Measurements from ENCODE around the gene SNX25.
"Not testable (repeated sequence)": the region's sequence is repeated elsewhere in the genome, so short reads cannot be mapped to it uniquely, and the experiment has no call there.

SNX25 gene

GRCh38 chr4:185205073-185205472 is 4.3 kb upstream of the SNX25 start:
- DNase-seq (ENCODE audit: low spot score), result not testable (repeated sequence)

- no peak for DNase-seq (ENCODE audit: low spot score)
These were observed 3.6 kb upstream of the SNX25 start for GRCh38 chr4:185205697-185206342.

- DNase-seq (ENCODE audit: low spot score), result no peak
These were observed 1.9 kb upstream of the SNX25 start for GRCh38 chr4:185207466-185207865.

GRCh38 chr4:185209852-185210101 is 379 bp downstream of the SNX25 start:
- DNase-seq (ENCODE audit: low spot score), result not testable (repeated sequence)

GRCh38 chr4:185210102-185210981 is 944 bp downstream of the SNX25 start:
- peak; percentile 43 for DNase-seq (ENCODE audit: low spot score)

GRCh38 chr4:185211035-185211434 is 1.6 kb downstream of the SNX25 start:
- DNase-seq (ENCODE audit: low spot score), result peak; percentile 12

GRCh38 chr4:185211641-185212040 is 2.2 kb downstream of the SNX25 start:
- DNase-seq (ENCODE audit: low spot score), result no peak

GRCh38 chr4:185212581-185212980 is 3.2 kb downstream of the SNX25 start:
- no peak for DNase-seq (ENCODE audit: low spot score)

- DNase-seq (ENCODE audit: low spot score), result no peak
These were observed 4.5 kb downstream of the SNX25 start for GRCh38 chr4:185213877-185214276.

- DNase-seq (ENCODE audit: low spot score), result no peak
These were observed 5.9 kb downstream of the SNX25 start for GRCh38 chr4:185215261-185215660.

GRCh38 chr4:185217408-185217975 is 8.1 kb downstream of the SNX25 start:
- DNase-seq (ENCODE audit: low spot score), result no peak

GRCh38 chr4:185218312-185218711 is 8.9 kb downstream of the SNX25 start:
- no peak for DNase-seq (ENCODE audit: low spot score)

GRCh38 chr4:185219551-185220344 is 10.3 kb downstream of the SNX25 start:
- DNase-seq (ENCODE audit: low spot score), result no peak

- no peak for DNase-seq (ENCODE audit: low spot score)
These were observed 12.1 kb downstream of the SNX25 start for GRCh38 chr4:185221491-185221890.

- no peak for DNase-seq (ENCODE audit: low spot score)
These were observed 12.5 kb downstream of the SNX25 start for GRCh38 chr4:185221912-185222311.

- no peak for DNase-seq (ENCODE audit: low spot score)
These were observed 13.2 kb downstream of the SNX25 start for GRCh38 chr4:185222598-185222997.

GRCh38 chr4:185224597-185224996 is 15.2 kb downstream of the SNX25 start:
- no peak for DNase-seq (ENCODE audit: low spot score)

GRCh38 chr4:185225940-185226339 is 16.5 kb downstream of the SNX25 start:
- no peak for DNase-seq (ENCODE audit: low spot score)

GRCh38 chr4:185227131-185227551 is 17.7 kb downstream of the SNX25 start:
- DNase-seq (ENCODE audit: low spot score), result no peak

- DNase-seq (ENCODE audit: low spot score), result no peak
These were observed 18.4 kb downstream of the SNX25 start for GRCh38 chr4:185227713-185228278.

GRCh38 chr4:185229021-185229818 is 19.8 kb downstream of the SNX25 start:
- DNase-seq (ENCODE audit: low spot score), result no peak

Data from kidney capillary endothelial cell (primary cell).